Keratinocyte (primary cell): ENCODE results near the gene KNOP1. TPM values are rescaled to one million over a fixed set of nuclear protein-coding genes. Genes with fewer than 3 reads are reported as not detected.

Experiments
- DNase-seq: peaks from one replicate; pipeline ENCODE4 v3.0.0-alpha.2; 2011; ENCODE audit warnings: low read depth, missing footprints, low spot score
- FAIRE-seq: peaks from 2 replicates; lab custom pipeline; 2011; peaks lifted over from hg19 to GRCh38; lab: Jason Lieb, UNC
- H2AFZ ChIP-seq: 2 replicates; pipeline ENCODE4 v1.6.0; 2012; ENCODE audit warnings: low read length, control low read depth, inconsistent platforms; ENCODE audit not compliant: control insufficient read depth
- H3K27ac ChIP-seq: 2 replicates; pipeline ENCODE4 v1.5.1; 2011; ENCODE audit warnings: low read length; ENCODE audit not compliant: control insufficient read depth, insufficient read depth
- H3K27me3 ChIP-seq: 3 replicates; pipeline ENCODE4 v1.6.0; 2011; ENCODE audit warnings: low read length; ENCODE audit not compliant: control insufficient read depth, insufficient read depth; ENCODE audit errors: extremely low read depth
- H3K36me3 ChIP-seq, 2 experiments: 2 replicates in 1 of 2; 3 replicates in 1 of 2; pipeline ENCODE4 v1.5.1; 2011; ENCODE audit warnings: low read length in 2 of 2, mild to moderate bottlenecking in 1 of 2; ENCODE audit not compliant: control insufficient read depth in 2 of 2, insufficient read depth in 2 of 2; ENCODE audit errors: extremely low read depth in 1 of 2
- H3K4me1 ChIP-seq: 3 replicates; pipeline ENCODE4 v1.5.1; 2011; ENCODE audit warnings: low read length; ENCODE audit not compliant: control insufficient read depth, insufficient read depth; ENCODE audit errors: extremely low read depth
- H3K4me2 ChIP-seq: 3 replicates; pipeline ENCODE4 v1.6.0; 2011; ENCODE audit warnings: low read depth, low read length; ENCODE audit not compliant: control insufficient read depth, insufficient read depth; ENCODE audit errors: extremely low read depth
- H3K4me3 ChIP-seq, 3 experiments: fragments of 200-600 bp in 1 of 3; sonication (generic) in 1 of 3; 2 replicates in 2 of 3; 3 replicates in 1 of 3; pipeline ENCODE4 v1.5.1; 2011 to 2016; ENCODE audit warnings: low read length in 3 of 3, mild to moderate bottlenecking in 3 of 3, control low read depth in 2 of 3, inconsistent platforms in 1 of 3, low read depth in 1 of 3, mixed read lengths in 1 of 3, mixed run types in 1 of 3, moderate library complexity in 1 of 3; ENCODE audit not compliant: control insufficient read depth in 2 of 3, insufficient read depth in 2 of 3; ENCODE audit errors: extremely low read depth in 1 of 3
- H3K79me2 ChIP-seq: 2 replicates; pipeline ENCODE4 v1.6.0; 2012; ENCODE audit warnings: low read length; ENCODE audit not compliant: control insufficient read depth, insufficient read depth
- H3K9ac ChIP-seq: 3 replicates; pipeline ENCODE4 v1.6.0; 2011; ENCODE audit warnings: low read length; ENCODE audit not compliant: control insufficient read depth, insufficient read depth; ENCODE audit errors: extremely low read depth
- H3K9me1 ChIP-seq: 3 replicates; pipeline ENCODE4 v1.6.0; 2011; ENCODE audit warnings: low read length; ENCODE audit not compliant: control insufficient read depth, insufficient read depth; ENCODE audit errors: extremely low read depth
- H3K9me3 ChIP-seq: 2 replicates; pipeline ENCODE4 v1.5.1; 2012; ENCODE audit warnings: low read depth, low read length; ENCODE audit not compliant: control insufficient read depth
- H4K20me1 ChIP-seq: 3 replicates; pipeline ENCODE4 v1.6.0; 2011; ENCODE audit warnings: low read length; ENCODE audit not compliant: control insufficient read depth, insufficient read depth; ENCODE audit errors: extremely low read depth
- EZH2 ChIP-seq: IDR thresholded peaks from one replicate; pipeline ENCODE4 v1.6.1; 2012; ENCODE audit warnings: inconsistent platforms, mild to moderate bottlenecking, low read length, moderate library complexity
- dilution Hi-C: fragments of 300-500 bp; cut with MboI; formaldehyde crosslinking; loops from one replicate; pipeline ENCODE4 v1.7.0; 2020; ENCODE audit warnings: low sequenced_read_pairs; ENCODE audit not compliant: extremely low pct_ligation_motif_present
- polyA plus RNA-seq, 5 experiments: library from polyadenylated mRNA; depleted of rRNA in 3 of 5; stranded (reverse) in 3 of 5; stranded (forward) in 1 of 5; unstranded in 1 of 5; fragments of >200 nt; gene quantifications; 1 replicate in 1 of 5; 2 replicates in 3 of 5; 3 replicates in 1 of 5; pipeline versions ENCODE4 v1.2.1 to v1.2.3, GENCODE V29; 2011 to 2012; ENCODE audit warnings: missing spikeins in 2 of 5, low read depth in 1 of 5, low replicate concordance in 1 of 5
- TF ChIP-seq, protein P1 (sequence below), 3 experiments: IDR thresholded peaks in 1 of 3; conservative IDR thresholded peaks in 1 of 3; optimal IDR thresholded peaks in 1 of 3; 2 replicates in 2 of 3; 3 replicates in 1 of 3; pipeline versions ENCODE3 to v1.5.1; 2011; ENCODE audit warnings: low read length in 3 of 3, mild to moderate bottlenecking in 3 of 3, moderate library complexity in 2 of 3, control low read depth in 1 of 3, inconsistent platforms in 1 of 3; ENCODE audit not compliant: insufficient read depth in 2 of 3; ENCODE audit errors: extremely low read depth in 1 of 3

The KNOP1 gene
- polyA plus RNA-seq, 1 donor (not counting 4 experiments of a cell fraction or from before 2014, with no cell fraction given) = 19.8 TPM

- Histone ChIP-seq H3K27me3 (no peaks in the 10 kb centered on the region), H4K20me1 (no peaks in the 10 kb centered on the region), H3K4me3 (no peak overlapping the region), H3K36me3 (peaks cover 13% of the 10 kb centered on the region in 2 experiments), H3K4me2 (no peak overlapping the region), H3K9me3 (no peaks in the 10 kb centered on the region), H2AFZ (no peak overlapping the region), H3K27ac (no peak overlapping the region), H3K9me1 (no peaks in the 10 kb centered on the region), H3K4me1 (peaks cover 15% of the 10 kb centered on the region), H3K79me2 (peaks cover 54% of the 10 kb centered on the region), H3K9ac (no peak overlapping the region)
- FAIRE-seq (no peak), DNase-seq (no peak)
- TF ChIP-seq EZH2 = no peak
- TF ChIP-seq, protein P1, sequence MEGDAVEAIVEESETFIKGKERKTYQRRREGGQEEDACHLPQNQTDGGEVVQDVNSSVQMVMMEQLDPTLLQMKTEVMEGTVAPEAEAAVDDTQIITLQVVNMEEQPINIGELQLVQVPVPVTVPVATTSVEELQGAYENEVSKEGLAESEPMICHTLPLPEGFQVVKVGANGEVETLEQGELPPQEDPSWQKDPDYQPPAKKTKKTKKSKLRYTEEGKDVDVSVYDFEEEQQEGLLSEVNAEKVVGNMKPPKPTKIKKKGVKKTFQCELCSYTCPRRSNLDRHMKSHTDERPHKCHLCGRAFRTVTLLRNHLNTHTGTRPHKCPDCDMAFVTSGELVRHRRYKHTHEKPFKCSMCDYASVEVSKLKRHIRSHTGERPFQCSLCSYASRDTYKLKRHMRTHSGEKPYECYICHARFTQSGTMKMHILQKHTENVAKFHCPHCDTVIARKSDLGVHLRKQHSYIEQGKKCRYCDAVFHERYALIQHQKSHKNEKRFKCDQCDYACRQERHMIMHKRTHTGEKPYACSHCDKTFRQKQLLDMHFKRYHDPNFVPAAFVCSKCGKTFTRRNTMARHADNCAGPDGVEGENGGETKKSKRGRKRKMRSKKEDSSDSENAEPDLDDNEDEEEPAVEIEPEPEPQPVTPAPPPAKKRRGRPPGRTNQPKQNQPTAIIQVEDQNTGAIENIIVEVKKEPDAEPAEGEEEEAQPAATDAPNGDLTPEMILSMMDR (optimal IDR thresholded peaks at IDR 0.05 in 1 of 3, IDR thresholded peaks at IDR 0.05 in 1 of 3, conservative IDR thresholded peaks at IDR 0.05 in 1 of 3; ENCODE audit: extremely low read depth in 1 of 3, insufficient read depth in 2 of 3, low read length in 3 of 3) = no peak
- dilution Hi-C loops = no loop called here
Observed at GRCh38 chr16:19715566-19715965, 2.5 kb downstream of the KNOP1 start.

DNA sequence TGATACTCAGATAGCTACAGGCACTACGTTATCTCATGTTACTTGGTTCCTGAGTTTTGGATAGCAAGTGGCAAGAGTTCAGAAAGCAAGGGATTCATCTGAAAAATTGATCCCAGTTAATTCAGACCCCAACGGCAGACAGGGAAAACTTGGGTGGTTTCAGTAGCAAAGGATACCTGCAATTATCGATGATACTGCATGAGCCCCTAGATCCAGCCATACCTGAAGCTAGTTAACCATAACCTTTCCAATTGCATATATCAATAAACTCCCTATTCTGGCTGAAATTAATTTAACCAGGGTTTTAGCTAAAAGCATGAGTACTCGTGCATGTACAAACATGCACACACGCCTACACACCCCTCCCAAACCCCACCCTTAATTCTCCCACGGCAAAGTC is 4.3 kb downstream of the KNOP1 start:
- no peaks in the 10 kb centered on the region for H3K9me3 ChIP-seq
- no peaks in the 10 kb centered on the region for H3K9me1 ChIP-seq
- no peak for DNase-seq
- H2AFZ ChIP-seq = no peak overlapping the region
- no peak for FAIRE-seq
- H3K36me3 ChIP-seq = peaks cover 18 to 19% of the 10 kb centered on the region in 2 experiments
- H3K27me3 ChIP-seq = no peaks in the 10 kb centered on the region
- H3K4me1 ChIP-seq = peaks cover 11% of the 10 kb centered on the region
- H4K20me1 ChIP-seq = no peaks in the 10 kb centered on the region
- dilution Hi-C loops = no loop called here
- no peak overlapping the region for H3K4me2 ChIP-seq
- H3K79me2 ChIP-seq = peaks cover 51% of the 10 kb centered on the region
- no peak overlapping the region for H3K9ac ChIP-seq
- TF ChIP-seq EZH2 = no peak
- TF ChIP-seq, protein P1 (optimal IDR thresholded peaks at IDR 0.05 in 1 of 3, IDR thresholded peaks at IDR 0.05 in 1 of 3, conservative IDR thresholded peaks at IDR 0.05 in 1 of 3; ENCODE audit: extremely low read depth in 1 of 3, insufficient read depth in 2 of 3, low read length in 3 of 3) = no peak
- no peak overlapping the region for H3K27ac ChIP-seq
- no peak overlapping the region for H3K4me3 ChIP-seq
